HG03520 (cell line): ENCODE results near the gene FBXO7.

Experiments
- ATAC-seq: cut with Tn5 transposase; IDR thresholded peaks from one replicate; pipeline ENCODE4 v1.9.1; 2021; ENCODE audit warnings: mild to moderate bottlenecking, moderate library complexity; ENCODE audit not compliant: unreplicated experiment

FBXO7 gene

GRCh38 chr22:32487461-32487860 lies 12.8 kb downstream of the FBXO7 start:
- no peak for ATAC-seq

- no peak for ATAC-seq
Measured at GRCh38 chr22:32489377-32489776, 14.8 kb downstream of the FBXO7 start.

GRCh38 chr22:32490279-32490678 lies 15.7 kb downstream of the FBXO7 start:
- no peak for ATAC-seq

- ATAC-seq: no peak
Measured at GRCh38 chr22:32492111-32492510, 17.5 kb downstream of the FBXO7 start.

- ATAC-seq: no peak
Measured at GRCh38 chr22:32493551-32493950, 18.9 kb downstream of the FBXO7 start.

- no peak for ATAC-seq
Measured at GRCh38 chr22:32494971-32495370, 20.4 kb downstream of the FBXO7 start.

- no peak for ATAC-seq
Measured at GRCh38 chr22:32499666-32500065, 25.1 kb downstream of the FBXO7 start.

GRCh38 chr22:32501836-32502752 lies 27.5 kb downstream of the FBXO7 start:
- no peak for ATAC-seq

GRCh38 chr22:32509045-32509444 lies 34.4 kb downstream of the FBXO7 start:
- ATAC-seq: no peak

- no peak for ATAC-seq
Measured at GRCh38 chr22:32511274-32511673, 36.7 kb downstream of the FBXO7 start.

- ATAC-seq: no peak
Measured at GRCh38 chr22:32511776-32512175, 37.2 kb downstream of the FBXO7 start.

GRCh38 chr22:32512267-32512982 lies 37.8 kb downstream of the FBXO7 start:
- no peak for ATAC-seq

- no peak for ATAC-seq
Measured at GRCh38 chr22:32515084-32515483, 40.5 kb downstream of the FBXO7 start.

GRCh38 chr22:32517488-32517887 lies 42.9 kb downstream of the FBXO7 start:
- no peak for ATAC-seq

GRCh38 chr22:32517921-32518320 lies 43.3 kb downstream of the FBXO7 start:
- ATAC-seq: no peak

- ATAC-seq: no peak
Measured at GRCh38 chr22:32518381-32518780, 43.8 kb downstream of the FBXO7 start.

- ATAC-seq: no peak
Measured at GRCh38 chr22:32518848-32519247, 44.2 kb downstream of the FBXO7 start.

- ATAC-seq: no peak
Measured at GRCh38 chr22:32520612-32521011, 46.0 kb downstream of the FBXO7 start.

- no peak for ATAC-seq
Measured at GRCh38 chr22:32522237-32522636, 47.6 kb downstream of the FBXO7 start.

- ATAC-seq: no peak
Measured at GRCh38 chr22:32527756-32528155, 53.1 kb downstream of the FBXO7 start.

GRCh38 chr22:32528316-32528715 lies 53.7 kb downstream of the FBXO7 start:
- no peak for ATAC-seq
